MG63 (cell line): ENCODE data around the gene BBS9. TPM values are rescaled to one million over a fixed set of nuclear protein-coding genes. Genes with fewer than 3 reads are reported as not detected.

Experiments
- DNase-seq: peaks from one replicate; pipeline ENCODE4 v3.0.0-alpha.2; 2020
- H3K27me3 ChIP-seq: fragments of 250-450 bp; sonication (Bioruptor Pico); 2 replicates; pipeline ENCODE4 v1.5.1; 2020; ENCODE audit warnings: mild to moderate bottlenecking, moderate library complexity
- H3K36me3 ChIP-seq: fragments of 250-450 bp; sonication (Bioruptor Pico); 2 replicates; pipeline ENCODE4 v1.5.1; 2020; ENCODE audit warnings: mild to moderate bottlenecking, moderate library complexity
- H3K4me3 ChIP-seq: fragments of 250-450 bp; sonication (Bioruptor Pico); 2 replicates; pipeline ENCODE4 v1.5.1; 2020; ENCODE audit warnings: mild to moderate bottlenecking, moderate library complexity
- H3K9me3 ChIP-seq: fragments of 250-450 bp; sonication (Bioruptor Pico); 2 replicates; pipeline ENCODE4 v1.5.1; 2020; ENCODE audit warnings: mild to moderate bottlenecking, moderate library complexity
- total RNA-seq: library from RNA; depleted of rRNA; stranded (reverse); fragments of >200 nt; shearing (Covaris generic); gene quantifications from 2 replicates; pipeline ENCODE4 v1.2.3, GENCODE V29; 2014; ENCODE audit warnings: low replicate concordance

BBS9 gene
- total RNA-seq, 1 experiment from 2014 or later: 25.7 TPM

DNA sequence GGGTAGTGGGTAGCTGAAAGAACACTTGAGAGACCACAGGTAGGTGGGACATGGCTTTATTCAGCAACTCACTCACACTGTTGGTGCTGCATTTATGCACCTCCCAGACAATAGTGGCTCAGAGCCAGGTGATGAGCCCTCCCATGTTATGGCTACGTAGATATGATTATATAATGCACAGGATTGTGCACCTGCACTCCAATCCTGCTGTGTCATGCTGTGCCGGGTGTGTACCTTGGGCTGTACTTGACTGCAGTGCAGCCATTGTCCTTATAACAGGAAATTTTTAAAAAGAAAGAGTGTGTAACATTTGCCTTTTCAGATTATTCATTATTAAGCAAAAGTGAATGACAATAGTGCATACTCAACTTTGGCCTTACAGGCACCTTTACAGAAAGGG, 409.8 kb downstream of the BBS9 start:
- H3K4me3 ChIP-seq: no peak overlapping the region
- H3K36me3 ChIP-seq: no peaks in the 10 kb centered on the region
- DNase-seq: no peak
- H3K9me3 ChIP-seq: no peaks in the 10 kb centered on the region; the same call in 1 of the 2 replicates
- no peaks in the 10 kb centered on the region for H3K27me3 ChIP-seq

DNA sequence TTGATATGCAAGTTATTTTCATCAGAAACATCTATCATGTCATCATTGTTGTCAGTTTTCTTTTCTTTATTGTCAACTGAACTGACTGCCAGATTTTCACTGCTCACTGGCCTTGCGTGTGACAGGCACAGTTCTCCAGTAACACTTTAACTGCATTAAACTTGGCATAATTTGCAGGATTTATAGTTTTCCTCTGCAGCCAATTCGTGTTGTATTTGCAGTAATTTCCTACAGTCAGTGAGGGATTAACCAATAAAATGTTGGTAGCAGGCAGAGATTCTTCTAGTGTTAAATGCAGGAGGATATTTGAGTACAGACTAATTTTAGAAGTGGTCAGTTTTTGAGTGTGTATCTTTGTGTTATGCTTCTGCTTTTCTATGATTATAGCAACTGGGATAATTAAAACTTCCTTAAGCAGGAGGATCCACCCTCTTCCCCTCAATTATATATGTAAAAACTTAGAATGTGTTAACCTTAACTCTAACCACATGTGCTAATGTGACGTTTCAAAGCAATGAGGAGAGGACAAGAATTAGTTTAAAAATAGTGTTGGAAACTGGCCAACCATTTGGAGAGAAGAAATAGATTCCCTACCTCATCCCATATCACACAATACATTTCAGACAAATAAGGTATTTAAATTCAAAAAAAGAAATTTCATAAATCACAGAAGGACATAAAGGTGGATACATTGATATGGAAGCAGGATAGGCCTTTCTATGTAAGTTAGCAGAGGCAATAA, 410.5 kb downstream of the BBS9 start:
- DNase-seq: no peak
- H3K36me3 ChIP-seq: no peaks in the 10 kb centered on the region
- H3K27me3 ChIP-seq: no peaks in the 10 kb centered on the region
- no peaks in the 10 kb centered on the region; the same call in 1 of the 2 replicates for H3K9me3 ChIP-seq
- no peak overlapping the region for H3K4me3 ChIP-seq

DNA sequence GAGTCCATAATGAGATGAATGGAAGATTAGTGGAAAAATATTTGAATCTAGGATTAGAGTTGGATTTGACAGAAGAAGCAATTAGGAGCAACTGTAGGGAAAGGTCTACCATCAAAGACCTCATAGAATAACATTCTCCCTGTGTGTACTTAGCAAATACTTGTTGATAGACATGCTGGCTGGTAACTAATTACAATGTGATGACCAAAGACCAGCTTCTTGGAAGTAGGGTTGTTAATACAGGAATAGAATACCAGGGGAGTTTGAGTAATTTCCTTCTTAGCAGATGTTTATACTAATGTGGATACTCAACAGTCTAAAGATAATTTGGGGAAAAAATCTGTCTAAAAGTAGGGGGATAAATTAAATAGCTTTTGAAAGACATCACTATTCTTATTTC, 418.5 kb downstream of the BBS9 start:
- no peak overlapping the region for H3K4me3 ChIP-seq
- H3K36me3 ChIP-seq: no peaks in the 10 kb centered on the region
- DNase-seq: no peak
- no peaks in the 10 kb centered on the region; the same call in none of the 2 replicates for H3K9me3 ChIP-seq
- no peaks in the 10 kb centered on the region for H3K27me3 ChIP-seq

DNA sequence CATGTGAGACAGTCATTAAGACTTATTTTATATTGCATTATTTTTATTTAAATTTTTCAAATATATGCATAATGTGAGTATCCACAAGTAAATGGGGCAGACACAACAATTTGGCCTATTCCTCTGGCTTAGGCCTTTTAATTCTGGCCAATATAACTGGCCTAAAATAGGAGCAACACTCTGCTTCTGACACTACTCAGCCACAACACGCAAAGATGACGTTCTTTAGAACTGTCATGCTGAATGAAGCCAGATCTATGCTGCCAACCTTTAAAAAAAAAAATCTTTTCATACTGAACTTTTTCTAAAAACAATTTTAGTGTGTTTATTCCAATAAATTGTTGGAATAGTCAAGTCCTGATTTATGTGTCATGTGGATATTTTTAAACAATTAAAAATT, 421.0 kb downstream of the BBS9 start:
- Histone ChIP-seq H3K9me3 (no peaks in the 10 kb centered on the region; the same call in 1 of the 2 replicates), H3K27me3 (no peaks in the 10 kb centered on the region), H3K4me3 (no peak overlapping the region), H3K36me3 (no peaks in the 10 kb centered on the region)
- DNase-seq: no peak

DNA sequence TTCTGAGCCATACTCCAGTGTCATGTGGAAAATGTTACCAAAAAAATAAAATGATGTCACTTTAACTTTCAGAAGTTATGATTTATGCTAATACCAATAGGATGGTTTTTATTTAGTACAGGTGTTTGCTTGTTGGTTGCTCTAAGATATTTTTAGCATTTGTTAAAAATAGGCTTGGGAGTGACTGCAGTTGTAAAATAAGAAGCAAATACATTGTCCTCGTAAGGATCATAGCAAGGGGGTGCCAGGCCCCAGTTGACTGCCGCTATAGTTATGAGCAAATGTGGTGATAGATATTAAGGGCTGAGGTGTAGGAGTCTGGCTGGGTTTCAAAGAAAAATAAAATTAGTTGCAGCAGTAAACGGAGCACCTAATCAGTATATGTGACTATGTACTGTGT, 421.6 kb downstream of the BBS9 start:
- Histone ChIP-seq H3K36me3 (no peaks in the 10 kb centered on the region), H3K27me3 (no peaks in the 10 kb centered on the region), H3K4me3 (no peak overlapping the region), H3K9me3 (no peaks in the 10 kb centered on the region; the same call in 1 of the 2 replicates)
- DNase-seq: no peak

DNA sequence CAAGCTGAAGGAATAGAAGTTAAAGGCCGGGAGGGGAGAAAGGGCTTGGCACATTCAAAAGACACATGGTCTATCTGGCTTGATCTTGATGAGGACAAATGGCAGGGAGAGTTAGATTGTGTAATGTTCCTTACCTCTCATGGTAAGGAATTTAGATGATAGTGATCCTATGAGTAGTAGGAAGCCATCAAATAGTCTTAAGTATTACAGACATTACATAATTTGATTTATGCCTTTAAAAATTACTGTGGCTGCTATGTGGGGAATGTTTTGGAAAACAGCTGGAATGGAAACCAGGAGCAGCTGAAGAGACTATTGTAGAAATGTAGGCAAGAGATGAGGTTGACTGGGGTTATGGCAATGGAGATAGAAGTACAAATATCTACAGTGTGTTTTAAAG, 424.7 kb downstream of the BBS9 start:
- Histone ChIP-seq H3K4me3 (no peak overlapping the region), H3K36me3 (no peaks in the 10 kb centered on the region), H3K9me3 (no peaks in the 10 kb centered on the region; the same call in 1 of the 2 replicates), H3K27me3 (no peaks in the 10 kb centered on the region)
- no peak for DNase-seq

DNA sequence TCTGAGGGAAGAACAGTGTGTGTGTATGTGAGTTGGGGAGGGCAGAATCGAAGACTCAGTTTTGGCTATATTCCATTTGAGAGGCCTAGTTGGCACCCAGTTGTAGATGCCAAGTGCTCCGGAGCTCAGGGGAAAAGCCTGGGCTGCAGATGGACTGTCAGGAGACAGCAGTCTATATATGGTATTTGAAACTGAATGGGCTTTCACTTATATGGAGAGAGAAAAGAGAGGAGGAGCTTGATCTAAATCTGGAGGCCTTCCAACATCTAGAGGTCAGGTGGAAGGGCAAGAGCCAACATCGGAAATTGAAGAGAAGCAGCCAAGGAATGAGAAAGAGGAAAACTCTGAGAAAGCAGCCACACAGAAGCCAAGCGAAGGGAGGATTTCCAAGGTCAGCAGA, 425.2 kb downstream of the BBS9 start:
- Histone ChIP-seq H3K36me3 (no peaks in the 10 kb centered on the region), H3K4me3 (no peak overlapping the region), H3K9me3 (no peaks in the 10 kb centered on the region; the same call in 1 of the 2 replicates), H3K27me3 (no peaks in the 10 kb centered on the region)
- DNase-seq: no peak

DNA sequence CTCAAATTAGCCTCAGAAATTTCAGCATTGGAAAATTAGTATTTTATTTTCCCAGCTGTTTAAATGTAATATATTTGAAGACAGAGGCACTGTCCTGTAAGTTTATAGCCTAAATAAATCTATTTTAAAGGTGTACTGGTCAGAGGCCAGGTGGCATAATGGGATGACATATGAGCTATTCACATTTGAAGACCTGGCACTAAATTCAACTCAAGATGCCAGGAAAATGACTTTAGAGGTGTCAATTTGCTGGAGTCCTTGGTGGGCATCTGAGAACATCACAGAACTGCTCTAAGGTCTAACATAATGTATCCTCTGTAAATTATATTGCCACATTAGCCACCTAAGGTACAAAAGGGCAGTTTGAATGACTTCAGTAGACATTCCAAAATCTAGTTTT, 427.1 kb downstream of the BBS9 start:
- no peaks in the 10 kb centered on the region for H3K36me3 ChIP-seq
- no peaks in the 10 kb centered on the region for H3K27me3 ChIP-seq
- H3K4me3 ChIP-seq: no peak overlapping the region
- no peak for DNase-seq
- H3K9me3 ChIP-seq: no peaks in the 10 kb centered on the region

DNA sequence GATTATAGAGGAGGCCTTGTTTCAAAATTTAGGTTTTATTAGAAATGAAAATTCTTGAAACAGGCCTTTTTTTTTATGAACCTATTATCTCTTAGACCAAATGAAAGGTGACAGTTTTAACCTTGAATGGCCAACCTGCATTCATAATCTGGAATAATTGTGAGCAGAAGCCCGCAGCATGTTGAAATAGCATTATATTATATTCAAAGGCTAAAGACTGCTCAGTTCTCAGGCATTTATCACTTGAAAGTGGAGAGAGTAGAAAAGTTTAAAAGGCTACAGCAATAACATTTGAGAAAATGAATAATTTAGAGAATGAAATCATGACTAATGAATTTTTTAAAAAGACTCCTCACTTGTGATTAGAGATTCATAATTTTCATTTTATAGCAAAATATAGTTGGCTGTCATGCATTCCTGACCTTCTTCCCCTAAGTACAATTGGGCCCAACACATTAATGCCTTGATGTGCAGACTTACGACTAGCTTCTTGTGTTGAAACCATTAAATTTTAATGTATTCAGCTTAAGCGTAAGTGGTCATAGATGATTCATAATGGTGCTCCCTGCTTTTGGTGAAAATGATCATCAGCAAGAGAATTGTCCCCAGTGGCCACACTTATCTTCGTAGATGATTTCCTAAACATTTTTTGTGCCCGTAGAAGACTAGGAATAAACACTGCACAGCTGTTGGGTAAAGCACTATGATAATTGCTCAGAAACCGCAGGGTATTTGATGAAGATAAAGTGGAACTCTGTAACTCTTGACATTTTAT, 429.4 kb downstream of the BBS9 start:
- H3K4me3 ChIP-seq: no peak overlapping the region
- no peak for DNase-seq
- no peaks in the 10 kb centered on the region for H3K9me3 ChIP-seq

DNA sequence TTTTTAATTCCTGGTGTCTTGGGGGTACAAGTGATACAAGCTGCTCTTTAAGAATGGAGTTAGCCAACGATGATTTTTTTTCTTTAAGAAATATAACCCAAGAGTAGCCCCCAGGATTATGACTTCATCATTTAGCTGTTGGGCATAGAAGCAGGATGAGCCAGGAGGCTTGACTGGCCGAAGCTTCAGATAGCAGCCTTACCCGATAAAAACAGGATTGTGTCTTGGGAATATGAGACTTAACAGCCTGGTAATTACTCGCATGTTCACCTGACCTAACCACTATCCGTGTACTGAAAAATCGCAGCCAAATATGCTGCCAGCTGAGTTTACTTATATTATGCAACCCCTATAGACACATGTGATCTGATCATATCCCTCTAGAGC, 430.0 kb downstream of the BBS9 start:
- no peaks in the 10 kb centered on the region for H3K36me3 ChIP-seq
- H3K27me3 ChIP-seq: no peaks in the 10 kb centered on the region
- DNase-seq: no peak
- no peaks in the 10 kb centered on the region for H3K9me3 ChIP-seq
- no peak overlapping the region for H3K4me3 ChIP-seq

More for the DNA sequence above, 429.4 kb downstream of the BBS9 start:
- no peaks in the 10 kb centered on the region for H3K36me3 ChIP-seq
- no peaks in the 10 kb centered on the region for H3K27me3 ChIP-seq

DNA sequence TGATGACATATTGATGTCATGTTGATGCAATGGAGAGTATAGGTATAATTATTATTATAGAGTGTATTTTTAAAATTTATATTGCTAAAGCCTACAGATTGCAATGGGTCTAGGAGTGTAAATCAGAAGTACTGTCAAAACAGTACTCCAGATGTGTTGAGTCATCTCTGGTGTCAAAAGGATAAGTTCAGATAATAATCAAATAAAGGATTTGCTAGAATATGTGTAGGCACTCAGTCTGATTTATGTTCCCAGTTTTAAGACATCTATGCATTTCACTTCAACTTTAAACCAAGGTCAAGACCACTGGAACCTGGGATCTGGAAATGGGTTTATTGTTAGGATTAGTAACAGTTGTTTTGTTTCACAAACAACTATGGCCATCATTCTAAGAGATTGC, 433.6 kb downstream of the BBS9 start:
- Histone ChIP-seq H3K9me3 (no peaks in the 10 kb centered on the region), H3K4me3 (no peak overlapping the region), H3K27me3 (no peaks in the 10 kb centered on the region), H3K36me3 (no peaks in the 10 kb centered on the region)
- no peak for DNase-seq

DNA sequence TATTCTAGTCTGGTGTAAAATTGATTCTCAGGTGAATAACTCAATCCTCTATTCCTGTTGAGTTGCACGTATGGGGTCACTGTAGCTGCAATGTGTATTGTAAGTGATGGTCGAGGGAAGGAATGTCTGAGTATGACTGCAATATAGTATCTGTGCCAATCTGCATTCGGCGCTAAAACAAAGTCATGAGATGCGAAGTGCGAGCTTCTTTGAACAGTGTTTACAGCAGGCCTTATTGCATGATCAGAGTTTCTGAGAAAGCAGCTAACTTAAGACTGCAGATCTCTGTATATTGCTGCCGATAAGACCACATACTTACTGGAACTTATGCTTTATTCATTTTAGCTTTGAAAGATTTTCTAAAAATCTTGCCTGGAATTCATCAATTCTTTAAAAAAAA, 434.3 kb downstream of the BBS9 start:
- DNase-seq: no peak
- Histone ChIP-seq H3K36me3 (no peaks in the 10 kb centered on the region), H3K27me3 (no peaks in the 10 kb centered on the region), H3K4me3 (no peak overlapping the region), H3K9me3 (no peaks in the 10 kb centered on the region)

DNA sequence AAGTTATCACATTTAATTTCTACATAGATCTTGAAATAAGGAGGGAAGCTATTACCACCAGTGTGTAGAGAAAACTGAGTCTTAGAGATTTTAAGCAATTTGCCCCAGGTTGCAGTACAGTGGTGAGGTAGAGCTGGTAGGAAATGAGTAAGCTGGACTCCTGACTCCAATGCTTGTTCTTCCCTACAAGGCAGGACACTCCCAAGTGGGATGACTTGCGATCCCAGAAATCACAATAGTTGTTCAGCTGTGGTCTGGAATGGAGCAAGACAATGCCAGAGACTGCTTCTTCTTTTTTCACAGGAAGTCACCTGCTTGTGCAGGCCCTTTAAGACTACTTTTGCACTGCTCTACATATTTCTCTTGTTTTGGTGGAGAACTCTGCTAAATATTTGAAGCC, 448.8 kb downstream of the BBS9 start:
- no peaks in the 10 kb centered on the region for H3K36me3 ChIP-seq
- H3K9me3 ChIP-seq: 0 out of 2 replicates have a peak, but pooled peaks cover 3% of the 10 kb centered on the region
- no peak for DNase-seq

DNA sequence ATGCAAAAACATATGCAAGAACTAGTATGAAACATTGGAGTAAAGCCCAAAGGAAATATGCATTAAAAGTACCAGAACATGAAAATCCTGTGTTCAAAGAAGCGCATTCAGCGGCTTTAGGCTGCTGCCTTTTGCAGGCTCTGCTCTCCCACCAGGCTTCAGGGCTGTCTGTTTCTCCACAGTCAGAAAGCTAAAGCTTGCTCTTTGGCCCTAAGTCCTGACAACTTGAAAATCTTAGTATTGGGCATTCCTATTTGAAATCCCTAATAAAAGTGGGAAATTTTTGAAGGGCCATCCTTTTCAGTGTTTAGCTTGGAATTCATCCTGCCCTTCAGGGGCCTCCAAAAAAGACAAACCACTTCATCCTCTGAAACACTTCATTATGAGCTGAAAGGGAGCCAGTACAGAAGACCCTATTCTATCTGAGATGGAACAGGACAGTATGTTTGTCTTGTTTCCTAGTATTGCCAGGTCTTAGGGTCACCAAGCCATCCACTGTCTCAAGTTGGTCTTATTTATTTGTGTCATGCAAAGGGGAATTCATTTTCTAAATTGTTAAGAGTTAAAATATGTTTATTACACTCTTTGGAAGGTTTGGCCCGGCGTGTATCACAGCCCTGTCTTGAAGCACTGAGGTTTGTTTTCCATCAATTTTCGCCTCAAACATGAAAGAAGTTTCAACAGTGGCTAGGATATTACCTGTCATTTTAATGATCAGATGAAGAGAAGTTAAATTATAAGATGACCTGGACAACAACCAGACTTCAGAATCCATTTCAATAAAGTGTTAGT, 449.7 kb downstream of the BBS9 start:
- Histone ChIP-seq H3K36me3 (no peaks in the 10 kb centered on the region), H3K9me3 (0 out of 2 replicates have a peak, but pooled peaks cover 3% of the 10 kb centered on the region), H3K27me3 (no peaks in the 10 kb centered on the region), H3K4me3 (no peak overlapping the region)
- DNase-seq: no peak

More for the DNA sequence above, 448.8 kb downstream of the BBS9 start:
- H3K4me3 ChIP-seq: no peak overlapping the region
- no peaks in the 10 kb centered on the region for H3K27me3 ChIP-seq

DNA sequence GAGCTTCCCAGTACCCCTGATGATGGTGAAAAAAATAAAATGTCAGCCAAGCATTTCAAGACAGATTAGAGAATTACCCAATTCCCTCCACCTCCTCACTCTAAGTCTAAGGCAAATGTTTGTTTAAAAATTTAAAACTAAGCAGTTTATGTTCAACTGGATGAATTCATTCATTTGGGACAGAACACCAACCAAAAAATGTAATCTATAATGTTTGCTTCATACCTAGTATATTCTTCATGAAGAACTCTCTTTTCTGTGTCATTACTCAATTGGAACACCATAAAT, 450.3 kb downstream of the BBS9 start:
- DNase-seq: no peak
- H3K36me3 ChIP-seq: no peaks in the 10 kb centered on the region
- H3K9me3 ChIP-seq: 0 out of 2 replicates have a peak, but pooled peaks cover 3% of the 10 kb centered on the region

DNA sequence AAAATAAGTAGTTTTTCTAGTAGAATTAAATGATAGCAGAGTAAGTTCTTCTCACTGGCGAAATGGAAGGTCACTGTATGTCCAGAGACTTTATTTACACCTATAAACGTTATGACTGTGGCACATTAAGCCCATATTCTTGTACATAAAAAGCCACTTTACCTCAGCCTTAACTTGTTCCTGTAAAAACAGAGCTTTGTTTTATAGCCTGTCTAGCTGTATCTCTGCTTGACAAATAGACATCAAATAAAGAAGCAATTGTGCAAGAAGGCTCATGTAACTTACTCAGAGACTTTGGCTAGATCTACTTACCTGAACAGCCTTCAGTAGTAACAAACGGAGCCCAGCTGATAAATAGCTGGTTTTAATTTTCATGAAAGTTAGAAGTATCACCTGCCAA, 451.9 kb downstream of the BBS9 start:
- H3K27me3 ChIP-seq: no peaks in the 10 kb centered on the region
- no peaks in the 10 kb centered on the region for H3K36me3 ChIP-seq
- H3K9me3 ChIP-seq: 0 out of 2 replicates have a peak, but pooled peaks cover 4% of the 10 kb centered on the region
- no peak for DNase-seq
- H3K4me3 ChIP-seq: no peak overlapping the region

More for the DNA sequence above, 450.3 kb downstream of the BBS9 start:
- H3K27me3 ChIP-seq: no peaks in the 10 kb centered on the region
- no peak overlapping the region for H3K4me3 ChIP-seq

DNA sequence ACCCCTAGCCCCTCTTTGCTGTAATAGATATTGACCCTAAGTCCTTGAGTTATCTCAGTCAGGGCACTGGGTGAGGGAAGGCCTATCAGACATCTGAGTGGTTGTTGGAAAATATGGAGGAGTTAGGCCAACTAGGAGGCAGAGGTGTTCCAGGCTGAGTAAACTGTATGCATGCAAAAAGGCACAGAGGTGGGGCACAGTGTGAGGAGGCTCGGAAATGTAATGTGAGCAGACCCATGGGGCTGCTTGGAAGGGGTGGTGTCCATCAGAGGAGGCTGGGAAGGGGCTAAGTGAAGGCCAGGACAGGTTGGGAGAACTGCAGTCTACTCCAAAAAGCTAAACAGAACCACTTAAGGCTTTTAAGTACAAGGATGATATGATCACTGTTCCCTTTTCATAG, 452.7 kb downstream of the BBS9 start:
- no peak for DNase-seq
- Histone ChIP-seq H3K36me3 (no peaks in the 10 kb centered on the region), H3K27me3 (no peaks in the 10 kb centered on the region), H3K4me3 (no peak overlapping the region), H3K9me3 (0 out of 2 replicates have a peak, but pooled peaks cover 4% of the 10 kb centered on the region)
